ENCODE data around the gene LRIT3. TPM values are rescaled to one million over a fixed set of nuclear protein-coding genes. Genes with fewer than 3 reads are reported as not detected.

Gene LRIT3
- 1.9 TPM for total RNA-seq (ENCODE audit: insufficient read depth, low replicate concordance)

GRCh38 chr4:109847896-109848442, at the start of gene LRIT3:
TSS of gene LRIT3 (plus strand) at chr4:109848107. CDS start at chr4:109848202, 95 bp downstream.
- DNase-seq (ENCODE audit: low spot score): no peak

DNA sequence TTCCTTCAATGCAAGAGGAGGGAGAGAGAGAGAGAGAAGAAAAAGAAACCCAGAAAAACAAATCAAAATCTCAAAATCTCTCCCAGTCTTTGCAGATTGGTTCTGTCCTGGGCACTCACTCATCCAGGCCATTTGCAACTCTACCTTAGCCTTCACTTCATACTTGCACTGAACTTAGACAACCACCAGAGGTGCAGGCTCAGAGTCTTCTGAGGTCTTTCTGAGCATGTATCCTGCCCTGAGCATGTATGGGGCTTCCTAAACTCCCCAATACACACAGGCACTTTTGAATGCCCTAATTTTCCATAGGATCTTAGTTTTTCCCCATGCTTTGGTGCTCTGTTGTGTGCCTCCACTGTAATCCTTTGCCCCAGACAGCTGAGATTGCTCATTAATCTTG, 49.0 kb upstream of the LRIT3 start:
- no peak for DNase-seq (ENCODE audit: low spot score)

GRCh38 chr4:109801099-109801789, 46.7 kb upstream of the LRIT3 start:
- no peak for DNase-seq (ENCODE audit: low spot score)

DNA sequence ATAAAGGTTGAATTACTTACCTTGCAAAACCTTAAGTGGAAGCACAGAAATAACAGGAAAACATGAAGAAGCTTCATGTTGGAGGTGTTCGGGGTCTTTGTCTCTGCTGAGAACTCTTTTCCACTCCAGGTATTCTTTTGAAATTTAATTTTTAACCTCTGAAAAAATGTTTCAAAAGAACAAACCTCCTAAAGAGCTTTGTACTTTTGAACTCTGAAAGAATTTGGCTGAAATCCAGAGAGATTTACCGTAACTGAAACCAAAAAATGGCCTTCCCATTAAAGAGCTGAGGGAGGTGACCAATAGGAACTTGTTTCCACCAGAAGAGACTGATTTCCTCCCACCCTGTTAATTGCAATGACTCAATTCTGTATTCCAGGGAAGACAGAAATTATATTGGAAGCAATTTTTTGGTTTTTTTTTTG, 46.0 kb upstream of the LRIT3 start, which contains the start of gene CFI:
Gene CFI (minus strand): TSS at position 105 of the 425 bp plus-strand sequence. CDS start 28 bp downstream, at position 77.
- DNase-seq (ENCODE audit: low spot score): peak; percentile 82

GRCh38 chr4:109803924-109804571, 43.9 kb upstream of the LRIT3 start:
- peak; percentile 34 for DNase-seq (ENCODE audit: low spot score)

- no peak for DNase-seq (ENCODE audit: low spot score)
Observed at GRCh38 chr4:109809655-109810054, 38.3 kb upstream of the LRIT3 start.

DNA sequence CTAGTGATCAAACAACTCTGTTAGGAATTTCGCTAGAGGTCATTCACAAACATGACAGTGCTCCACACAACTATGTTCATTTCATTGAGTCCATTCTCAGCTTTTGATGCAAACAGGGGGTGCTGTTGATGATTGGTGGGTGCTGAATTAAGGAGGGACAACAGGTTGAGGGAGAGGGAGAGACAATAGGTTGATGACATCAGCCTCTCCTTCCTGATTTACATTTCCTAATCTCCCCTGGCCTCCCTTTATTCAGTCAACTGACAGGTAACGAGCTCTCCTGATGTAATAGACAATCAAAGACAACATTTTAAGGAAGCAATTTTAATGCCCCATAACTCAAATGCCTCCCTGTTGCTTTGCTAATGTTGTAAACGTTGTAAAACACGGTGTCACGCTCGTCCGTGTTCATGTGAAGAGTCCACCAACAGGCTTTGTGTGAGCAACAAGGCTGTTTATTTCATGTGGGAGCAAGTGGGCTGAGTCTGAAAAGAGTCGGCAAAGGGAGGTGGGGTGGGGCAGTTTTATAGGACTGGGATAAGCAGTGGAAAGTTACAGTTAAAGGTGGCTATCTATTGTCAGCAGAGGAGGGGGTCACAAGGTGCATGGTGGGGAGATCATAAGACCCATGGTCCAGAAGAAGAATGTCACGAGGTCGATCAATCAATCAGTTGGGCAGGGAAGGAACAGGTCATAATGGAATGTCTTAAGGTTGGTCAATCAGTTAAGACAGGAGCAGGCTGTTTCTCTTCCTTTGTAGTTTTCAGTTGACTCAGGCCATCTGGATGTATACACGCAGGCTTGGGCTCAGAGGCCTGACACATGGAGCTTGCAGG, 37.1 kb upstream of the LRIT3 start:
- no peak for DNase-seq (ENCODE audit: low spot score)

GRCh38 chr4:109811707-109812106, 36.2 kb upstream of the LRIT3 start:
- DNase-seq (ENCODE audit: low spot score): no peak

- peak; percentile 98 for DNase-seq (ENCODE audit: low spot score)
Observed at GRCh38 chr4:109815151-109816081, 32.5 kb upstream of the LRIT3 start, which contains the start of gene GAR1. TSS of gene GAR1 (plus strand) at chr4:109815762. CDS start at chr4:109816165, 403 bp downstream.

DNA sequence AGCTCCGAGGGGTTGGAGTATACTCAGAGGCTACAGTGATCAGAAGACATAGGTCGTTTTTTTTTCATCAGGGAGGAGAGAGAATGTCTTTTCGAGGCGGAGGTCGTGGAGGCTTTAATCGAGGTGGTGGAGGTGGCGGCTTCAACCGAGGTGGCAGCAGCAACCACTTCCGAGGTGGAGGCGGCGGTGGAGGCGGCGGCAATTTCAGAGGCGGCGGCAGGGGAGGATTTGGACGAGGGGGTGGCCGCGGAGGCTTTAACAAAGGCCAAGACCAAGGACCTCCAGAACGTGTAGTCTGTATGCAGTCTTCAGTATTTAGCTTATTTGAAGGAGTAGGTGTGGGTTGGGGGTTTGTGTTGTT, 31.8 kb upstream of the LRIT3 start:
- no peak for DNase-seq (ENCODE audit: low spot score)

GRCh38 chr4:109816894-109817293, 31.0 kb upstream of the LRIT3 start:
- no peak for DNase-seq (ENCODE audit: low spot score)

DNA sequence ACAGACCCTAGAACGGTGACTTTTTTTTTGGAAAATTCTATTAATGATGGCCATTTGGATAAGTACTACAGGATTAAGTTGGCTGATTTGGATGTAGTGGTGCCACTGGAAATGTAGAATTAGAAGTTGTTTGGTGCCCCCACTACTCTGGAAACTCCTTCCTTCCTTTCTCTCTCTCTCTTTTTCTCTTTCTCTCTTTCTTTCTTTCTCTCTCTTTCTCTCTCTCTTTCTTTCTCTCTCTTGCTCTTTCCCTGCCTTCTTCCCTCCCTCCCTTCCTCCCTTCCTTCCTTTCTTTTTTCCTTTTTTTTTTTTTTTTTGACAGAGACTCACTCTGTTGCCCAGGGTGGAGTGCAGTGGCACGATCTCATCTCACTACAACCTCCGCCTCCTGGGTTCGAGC, 29.6 kb upstream of the LRIT3 start:
- DNase-seq (ENCODE audit: low spot score): no peak

GRCh38 chr4:109820563-109820962, 27.3 kb upstream of the LRIT3 start:
- no peak for DNase-seq (ENCODE audit: low spot score)

GRCh38 chr4:109821185-109821584, 26.7 kb upstream of the LRIT3 start:
- DNase-seq (ENCODE audit: low spot score): no peak

DNA sequence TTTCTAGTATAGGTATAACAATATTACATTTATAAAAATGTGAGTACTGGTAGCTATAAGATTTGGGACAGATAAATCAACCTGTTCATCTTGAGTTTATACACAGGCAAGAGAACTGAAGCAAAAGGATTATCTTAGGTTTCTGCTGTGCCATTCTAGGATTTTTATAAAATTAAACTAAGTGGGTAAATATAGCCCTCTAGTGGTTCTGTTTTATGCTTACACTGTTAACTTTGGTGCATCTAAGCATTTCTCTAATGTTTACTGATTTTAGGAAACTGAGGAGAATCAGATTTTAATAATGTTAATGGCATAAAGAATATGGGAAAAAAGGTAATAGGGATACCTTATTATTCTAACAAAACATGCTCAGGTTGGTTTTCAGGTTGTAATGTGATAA, 21.2 kb upstream of the LRIT3 start:
- peak; percentile 54 for DNase-seq (ENCODE audit: low spot score)

- no peak for DNase-seq (ENCODE audit: low spot score)
Observed at GRCh38 chr4:109827672-109828071, 20.2 kb upstream of the LRIT3 start, which contains the start of gene RRH. TSS of gene RRH (plus strand) at chr4:109827972. CDS start at chr4:109828028, 56 bp downstream.

GRCh38 chr4:109833756-109834155, 14.2 kb upstream of the LRIT3 start:
- DNase-seq (ENCODE audit: low spot score): no peak

DNA sequence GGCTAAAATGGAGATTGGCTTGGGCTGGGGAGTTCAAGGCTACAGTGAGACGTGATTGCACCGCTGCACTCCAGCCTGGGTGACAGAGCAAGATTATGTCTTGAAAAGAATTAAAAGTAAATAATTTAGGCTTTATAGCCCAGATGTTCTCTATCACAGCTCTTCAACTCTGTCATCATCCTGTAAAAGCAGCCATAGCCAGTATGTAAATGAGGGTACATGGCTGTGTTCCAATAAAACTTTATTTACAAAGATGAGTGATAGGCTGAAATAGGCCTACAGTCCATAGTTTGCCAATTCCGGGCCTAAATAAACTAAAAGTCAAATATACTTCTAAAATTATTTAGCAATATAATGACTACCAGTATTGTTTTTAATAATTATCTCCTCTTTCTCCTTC, 10.9 kb upstream of the LRIT3 start:
- no peak for DNase-seq (ENCODE audit: low spot score)

GRCh38 chr4:109846395-109847098, 1.4 kb upstream of the LRIT3 start:
- DNase-seq (ENCODE audit: low spot score): peak; percentile 63

- DNase-seq (ENCODE audit: low spot score): no peak
Observed at GRCh38 chr4:109848501-109848900, 594 bp downstream of the LRIT3 start.

All from umbilical cord (tissue), 2 donors.